Activated CD8-positive, alpha-beta memory T cell treated with anti-CD3 and anti-CD28 coated beads for 36 hours (primary cell): Measurements from ENCODE around the gene CNKSR2. TPM values are rescaled to one million over a fixed set of nuclear protein-coding genes. Genes with fewer than 3 reads are reported as not detected.

ENCODE experiments used
- CTCF ChIA-PET: fragments of 350-600 bp; sonication (Branson Sonifier 250); formaldehyde crosslinking; loops from one replicate; lab custom pipeline; 2021; ENCODE audit warnings: antibody characterized with exemption; lab: Charles Lee
- POLR2A ChIA-PET: fragments of 350-600 bp; sonication (Branson Sonifier 250); formaldehyde crosslinking; loops from one replicate; lab custom pipeline; 2021; ENCODE audit warnings: antibody characterized with exemption; lab: Charles Lee
- total RNA-seq, 2 experiments: library from RNA; stranded (reverse); gene quantifications; one replicate each; pipeline ENCODE4 v1.2.3, GENCODE V29; 2021

CNKSR2 gene
- 1 to 10 TPM; 4.8 to 5.0 TPM for total RNA-seq

- ChIA-PET POLR2A (no interaction called here), CTCF (no interaction called here)
These were observed at the start of gene CNKSR2 for GRCh38 chrX:21374163-21374993. CNKSR2 (plus strand) TSS chrX:21374418; CDS start chrX:21374898, 480 bp downstream.

GRCh38 chrX:21354725-21355124, 19.5 kb upstream of the CNKSR2 start:
- CTCF ChIA-PET, result no interaction called here
- POLR2A ChIA-PET, result no interaction called here

DNA sequence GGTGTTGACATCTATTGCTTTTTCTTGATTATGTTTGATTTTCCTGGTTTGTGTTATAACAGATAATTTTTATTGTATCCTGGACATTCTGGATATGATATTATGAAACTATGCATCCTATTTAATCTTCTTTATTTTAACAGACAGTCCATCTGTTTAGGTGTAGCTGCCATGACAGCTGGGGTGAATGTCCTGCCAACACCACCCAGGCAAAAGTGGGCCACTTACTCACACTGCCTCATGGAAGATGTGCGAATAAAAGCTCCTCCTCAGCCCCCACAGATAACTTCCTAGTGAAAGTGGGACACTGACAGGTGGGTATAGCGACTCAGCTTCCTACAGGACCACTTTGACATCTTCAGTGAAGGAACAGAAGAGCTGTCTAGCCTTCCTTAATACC, 18.4 kb upstream of the CNKSR2 start:
- ChIA-PET POLR2A (no interaction called here), CTCF (no interaction called here)

- ChIA-PET POLR2A (no interaction called here), CTCF (no interaction called here)
These were observed 4.6 kb upstream of the CNKSR2 start for GRCh38 chrX:21369613-21370012.

GRCh38 chrX:21373001-21373400, 1.2 kb upstream of the CNKSR2 start:
- CTCF ChIA-PET, result no interaction called here
- POLR2A ChIA-PET, result no interaction called here

DNA sequence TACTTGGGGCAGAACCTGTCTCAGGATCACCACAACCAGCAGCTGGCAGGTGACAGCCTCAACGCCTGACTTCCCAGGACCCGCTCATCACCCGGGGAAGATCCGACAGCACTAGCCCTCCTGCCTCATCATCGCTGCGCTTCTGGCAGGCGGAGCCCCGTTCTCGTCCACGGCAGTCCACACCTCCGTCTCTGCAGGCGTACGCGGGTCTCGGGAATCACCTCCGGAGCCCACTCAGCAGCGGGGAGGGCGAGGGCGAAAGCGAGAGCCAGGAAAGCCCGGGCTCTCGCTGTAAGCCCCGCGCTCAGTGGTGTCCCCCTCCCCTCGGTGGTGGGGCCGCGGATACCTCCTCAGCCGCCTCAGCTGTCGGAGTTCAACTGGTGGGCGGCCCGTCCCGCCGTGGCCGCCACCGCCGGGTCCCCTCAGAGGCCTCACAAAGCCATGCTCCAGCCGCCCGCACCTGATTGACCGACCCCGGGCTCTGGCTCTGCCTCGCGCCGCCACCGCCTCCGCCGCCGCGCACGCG, 518 bp upstream of the CNKSR2 start:
- CTCF ChIA-PET, result no interaction called here

DNA sequence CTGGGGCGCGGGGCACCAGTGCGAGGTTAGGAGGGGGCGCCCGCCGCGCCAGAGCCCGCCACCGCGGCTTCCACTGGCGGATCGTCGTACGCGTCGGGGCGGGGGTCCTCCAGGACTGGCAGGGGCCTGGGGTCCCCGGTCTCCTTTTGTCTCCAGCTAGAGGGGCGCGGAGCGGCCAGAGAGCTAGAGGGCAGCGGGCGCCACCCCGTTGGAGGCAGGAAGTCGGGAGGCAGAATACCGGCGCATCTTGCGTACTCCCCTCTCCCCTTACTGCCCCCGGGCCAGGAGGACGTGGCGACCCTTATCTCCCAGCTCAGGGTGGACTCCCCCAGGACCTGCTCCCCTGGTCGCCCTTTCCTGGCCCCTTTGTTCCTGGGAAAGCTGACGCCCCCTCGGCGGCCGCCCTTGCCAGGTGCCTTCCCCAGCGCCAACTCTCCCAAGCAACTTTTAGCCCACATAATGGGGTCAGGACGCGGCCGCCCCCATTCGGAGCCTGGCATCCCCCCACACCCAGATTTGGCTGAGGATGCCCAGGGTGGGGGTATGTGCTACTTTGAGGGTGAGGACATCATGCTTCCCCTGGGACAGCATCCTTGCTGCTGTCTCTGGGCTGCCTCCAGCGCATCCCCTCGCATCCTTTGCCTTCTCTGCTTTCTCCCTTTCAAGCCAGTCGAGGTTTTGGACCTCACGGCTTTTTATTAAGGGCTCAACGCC, 933 bp downstream of the CNKSR2 start:
- ChIA-PET CTCF (no interaction called here), POLR2A (no interaction called here)

More for the DNA sequence above, 518 bp upstream of the CNKSR2 start:
- POLR2A ChIA-PET, result no interaction called here

GRCh38 chrX:21375708-21376009, 1.4 kb downstream of the CNKSR2 start:
- CTCF ChIA-PET, result no interaction called here

GRCh38 chrX:21376636-21377035, 2.4 kb downstream of the CNKSR2 start:
- ChIA-PET POLR2A (no interaction called here), CTCF (no interaction called here)

More at GRCh38 chrX:21375708-21376009, 1.4 kb downstream of the CNKSR2 start:
- POLR2A ChIA-PET, result no interaction called here

- ChIA-PET CTCF (no interaction called here), POLR2A (no interaction called here)
These were observed 5.8 kb downstream of the CNKSR2 start for GRCh38 chrX:21379991-21380390.

GRCh38 chrX:21382715-21383114, 8.5 kb downstream of the CNKSR2 start:
- POLR2A ChIA-PET, result no interaction called here
- CTCF ChIA-PET, result no interaction called here

DNA sequence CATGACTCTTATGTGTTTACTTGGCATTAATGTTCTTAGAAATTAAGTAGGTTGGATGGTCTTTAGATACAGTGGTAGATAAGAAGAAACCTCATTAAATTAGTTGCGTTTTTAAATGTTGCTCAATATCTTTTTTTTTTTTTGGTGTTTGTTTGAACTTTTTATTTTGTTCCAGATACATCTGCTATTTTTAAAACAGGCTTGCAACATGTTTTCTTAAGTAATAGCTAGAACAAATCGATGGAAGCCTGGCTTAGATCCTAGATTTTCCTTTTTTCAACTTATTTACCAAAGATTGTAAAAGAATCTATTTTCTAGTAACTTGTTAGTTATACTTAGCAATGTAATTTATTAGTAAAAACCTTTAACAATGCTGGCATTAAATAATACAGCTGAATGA, 9.3 kb downstream of the CNKSR2 start:
- CTCF ChIA-PET, result no interaction called here
- POLR2A ChIA-PET, result no interaction called here

DNA sequence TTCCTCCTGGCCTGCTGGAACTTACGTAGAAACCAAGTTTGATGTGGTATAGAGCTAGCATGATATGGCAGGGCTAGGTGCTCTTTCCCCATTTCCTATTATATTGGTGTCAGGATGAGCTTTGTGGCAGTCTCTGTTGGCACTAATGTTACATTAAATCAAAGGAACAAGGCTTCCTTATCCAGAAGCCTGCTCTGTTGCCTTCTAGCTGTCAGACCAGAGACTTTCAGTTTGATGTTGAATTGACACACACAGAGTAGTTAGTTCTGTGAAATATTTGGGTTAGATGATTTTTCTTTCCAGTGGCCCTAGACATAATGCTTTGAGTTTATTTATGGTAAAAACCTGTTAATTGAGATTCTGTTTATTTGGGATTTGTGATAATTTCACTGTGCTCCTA, 10.0 kb downstream of the CNKSR2 start:
- ChIA-PET CTCF (no interaction called here), POLR2A (no interaction called here)

GRCh38 chrX:21394792-21395191, 20.6 kb downstream of the CNKSR2 start:
- POLR2A ChIA-PET, result no interaction called here
- CTCF ChIA-PET, result no interaction called here

DNA sequence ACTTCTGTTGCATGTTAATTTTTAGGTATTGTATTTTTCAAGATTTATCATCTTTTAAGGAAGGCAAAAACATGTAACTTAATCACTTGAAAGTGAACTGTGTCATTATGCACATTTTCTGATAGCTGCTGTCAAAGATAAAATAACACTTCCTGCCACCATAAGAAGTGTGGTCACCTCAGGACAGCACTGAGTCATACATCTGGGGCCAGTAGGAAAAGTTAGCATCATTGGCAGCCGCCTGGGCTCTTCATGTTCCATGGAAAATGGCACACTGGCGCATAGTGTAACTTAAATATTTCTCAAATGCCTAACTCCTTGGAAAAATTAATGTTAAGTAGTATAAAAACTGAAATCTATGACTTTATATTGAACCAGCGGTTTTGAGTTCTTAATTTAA, 24.2 kb downstream of the CNKSR2 start:
- ChIA-PET POLR2A (no interaction called here), CTCF (interaction anchor here (0.6 kb wide), 1 partner anchor 581 kb away, joined by 3 read pairs; no protein-coding TSS in a partner anchor)

- ChIA-PET CTCF (no interaction called here), POLR2A (no interaction called here)
These were observed 26.3 kb downstream of the CNKSR2 start for GRCh38 chrX:21400408-21401121.

GRCh38 chrX:21408307-21408706, 34.1 kb downstream of the CNKSR2 start:
- CTCF ChIA-PET, result no interaction called here
- POLR2A ChIA-PET, result no interaction called here

GRCh38 chrX:21408788-21409187, 34.6 kb downstream of the CNKSR2 start:
- ChIA-PET POLR2A (no interaction called here), CTCF (no interaction called here)

- ChIA-PET POLR2A (no interaction called here), CTCF (no interaction called here)
These were observed 37.8 kb downstream of the CNKSR2 start for GRCh38 chrX:21412029-21412428.

DNA sequence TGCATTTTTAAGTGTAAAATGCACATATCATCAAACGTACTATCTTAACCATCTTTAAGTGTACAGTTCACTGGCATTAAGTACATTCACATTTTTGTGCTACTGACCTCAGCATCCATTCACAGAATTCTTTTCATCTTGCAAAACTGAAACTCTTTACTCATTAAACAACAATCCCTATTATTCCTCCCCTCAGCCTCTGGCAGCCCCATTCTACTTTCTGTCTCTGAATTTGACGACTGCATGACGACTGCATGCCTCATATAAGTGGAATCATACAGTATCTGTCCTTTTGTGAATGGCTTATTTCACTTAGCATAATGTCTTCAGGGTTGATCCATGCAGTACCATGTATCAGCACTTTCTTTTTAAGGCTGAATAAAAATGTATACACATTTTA, 38.7 kb downstream of the CNKSR2 start:
- ChIA-PET CTCF (no interaction called here), POLR2A (no interaction called here)
